Measurements from ENCODE around the gene PHACTR1.

GRCh38 chr6:12800120-12800519 is 83.6 kb downstream of the PHACTR1 start:
- TF ChIP-seq POLR2AphosphoS5 (IDR thresholded peaks at IDR 0.05; ENCODE audit: low read depth, low read length): no peak
- TF ChIP-seq POU2F2 (IDR thresholded peaks at IDR 0.05; ENCODE audit: low read depth, low read length): no peak
- no peak for TF ChIP-seq POLR2A (IDR thresholded peaks at IDR 0.05; ENCODE audit: low read depth, low read length)
- no peak for TF ChIP-seq TAF1 (IDR thresholded peaks at IDR 0.05; ENCODE audit: low read depth, low read length)

Measured in GM12891 (cell line).